H1 (cell line): Measurements from ENCODE around the gene DIAPH1. TPM values are rescaled to one million over a fixed set of nuclear protein-coding genes. Genes with fewer than 3 reads are reported as not detected.

Experiments
- CTCF ChIA-PET: fragments of 300-600 bp; sonication (Branson Sonifier 250); formaldehyde crosslinking; loops from one replicate; lab custom pipeline; 2021; ENCODE audit not compliant: partially characterized antibody; lab: Charles Lee
- POLR2A ChIA-PET: fragments of 300-600 bp; sonication (Branson Sonifier 250); formaldehyde crosslinking; loops from one replicate; lab custom pipeline; 2021; ENCODE audit warnings: inconsistent platforms; ENCODE audit not compliant: partially characterized antibody; lab: Charles Lee
- DNase-seq, 2 experiments: peaks; one replicate each; pipeline versions ENCODE4 v3.0.0 to v3.0.0-alpha.2; 2010 to 2022; ENCODE audit warnings: low spot score in 2 of 2, low read depth in 1 of 2, mixed read lengths in 1 of 2
- FAIRE-seq: peaks from 2 replicates; lab custom pipeline; 2011; peaks lifted over from hg19 to GRCh38; lab: Jason Lieb, UNC
- H2AFZ ChIP-seq: 2 replicates; pipeline ENCODE4 v1.8.1; 2012; ENCODE audit warnings: low read length, inconsistent platforms
- H2AK5ac ChIP-seq: 2 replicates; pipeline ENCODE4 v1.6.1; 2013; ENCODE audit warnings: low read depth, low read length
- H2BK120ac ChIP-seq: replicated peaks from 2 replicates; pipeline ENCODE3; 2013; ENCODE audit warnings: low read depth, low read length, inconsistent platforms
- H2BK12ac ChIP-seq: 2 replicates; pipeline ENCODE4 v1.6.1; 2013; ENCODE audit warnings: low read depth, low read length
- H2BK15ac ChIP-seq: 2 replicates; pipeline ENCODE4 v1.6.1; 2013; ENCODE audit warnings: low read length
- H2BK20ac ChIP-seq: 2 replicates; pipeline ENCODE4 v1.6.1; 2013; ENCODE audit warnings: low read length
- H2BK5ac ChIP-seq: 2 replicates; pipeline ENCODE4 v1.6.1; 2013; ENCODE audit warnings: low read depth, low read length
- H3K14ac ChIP-seq: 2 replicates; pipeline ENCODE4 v1.6.1; 2013; ENCODE audit warnings: inconsistent platforms; ENCODE audit not compliant: insufficient read length
- H3K18ac ChIP-seq: 2 replicates; pipeline ENCODE4 v1.6.1; 2013; ENCODE audit warnings: low read length; ENCODE audit errors: extremely low read depth
- H3K23ac ChIP-seq: 2 replicates; pipeline ENCODE4 v1.6.1; 2013; ENCODE audit warnings: inconsistent platforms; ENCODE audit not compliant: insufficient read length
- H3K23me2 ChIP-seq: 2 replicates; pipeline ENCODE4 v1.6.1; 2013; ENCODE audit warnings: low read depth, low read length
- H3K27ac ChIP-seq: 2 replicates; pipeline ENCODE4 v1.6.1; 2011; ENCODE audit warnings: low read depth, low read length, inconsistent platforms
- H3K27me3 ChIP-seq, 4 experiments: replicated peaks in 1 of 4; 1 replicate in 1 of 4; 2 replicates in 3 of 4; pipeline versions ENCODE4 v1.6.1 to v1.8.1; 2011 to 2013; ENCODE audit warnings: low read length in 3 of 4, mild to moderate bottlenecking in 3 of 4, inconsistent platforms in 2 of 4, mixed read lengths in 2 of 4, moderate library complexity in 1 of 4; ENCODE audit not compliant: control insufficient read depth in 3 of 4, insufficient read depth in 3 of 4; ENCODE audit errors: extremely low read depth in 1 of 4
- H3K36me3 ChIP-seq, 4 experiments: 2 replicates each; pipeline versions ENCODE4 v1.6.1 to v1.8.1; 2011 to 2013; ENCODE audit warnings: mild to moderate bottlenecking in 4 of 4, low read length in 3 of 4, moderate library complexity in 2 of 4, control low read depth in 1 of 4, inconsistent platforms in 1 of 4; ENCODE audit not compliant: insufficient read depth in 4 of 4, control insufficient read depth in 2 of 4
- H3K4ac ChIP-seq: replicated peaks from 2 replicates; pipeline ENCODE3; 2013; ENCODE audit warnings: low read length, low read depth, mixed read lengths, inconsistent platforms; ENCODE audit not compliant: insufficient read length
- H3K4me1 ChIP-seq, 4 experiments: replicated peaks in 1 of 4; 1 replicate in 1 of 4; 2 replicates in 3 of 4; pipeline versions ENCODE4 v1.6.1 to v1.8.1; 2011 to 2013; ENCODE audit warnings: low read length in 3 of 4, inconsistent platforms in 2 of 4, mixed read lengths in 1 of 4; ENCODE audit not compliant: insufficient read depth in 4 of 4, control insufficient read depth in 3 of 4
- H3K4me2 ChIP-seq, 2 experiments: 2 replicates each; pipeline versions ENCODE4 v1.6.1 to v1.8.1; 2011 to 2013; ENCODE audit warnings: low read depth in 2 of 2, low read length in 2 of 2, control low read depth in 1 of 2, inconsistent platforms in 1 of 2, mild to moderate bottlenecking in 1 of 2; ENCODE audit not compliant: insufficient read depth in 1 of 2
- H3K4me3 ChIP-seq, 4 experiments: fragments of 200-600, 300-600 bp in 1 of 4; sonication (generic), shearing (Covaris generic), sonication (Bioruptor Twin) in 1 of 4; 2 replicates each; pipeline versions ENCODE4 v1.5.1 to v1.8.1; 2011 to 2016; ENCODE audit warnings: low read length in 4 of 4, low read depth in 3 of 4, control low read depth in 2 of 4, inconsistent platforms in 2 of 4, mild to moderate bottlenecking in 2 of 4, mixed read lengths in 1 of 4, moderate library complexity in 1 of 4; ENCODE audit not compliant: insufficient read depth in 2 of 4; ENCODE audit errors: extremely low read depth in 1 of 4
- H3K56ac ChIP-seq: replicated peaks from 2 replicates; pipeline ENCODE3; 2013; ENCODE audit warnings: low read depth, mild to moderate bottlenecking, mixed read lengths, low read length, inconsistent platforms; ENCODE audit not compliant: insufficient read length
- H3K79me1 ChIP-seq: 2 replicates; pipeline ENCODE4 v1.6.1; 2013; ENCODE audit warnings: low read depth, low read length, control low read depth
- H3K79me2 ChIP-seq, 2 experiments: 2 replicates each; pipeline versions ENCODE4 v1.6.1 to v1.8.1; 2012 to 2013; ENCODE audit warnings: low read length in 2 of 2, mild to moderate bottlenecking in 2 of 2, inconsistent platforms in 1 of 2; ENCODE audit not compliant: insufficient read depth in 2 of 2, control insufficient read depth in 1 of 2
- H3K9ac ChIP-seq, 4 experiments: replicated peaks in 1 of 4; 1 replicate in 1 of 4; 2 replicates in 3 of 4; pipeline versions ENCODE4 v1.6.1 to v1.8.1; 2011 to 2013; ENCODE audit warnings: low read depth in 3 of 4, low read length in 3 of 4, control low read depth in 2 of 4, mild to moderate bottlenecking in 2 of 4, moderate library complexity in 2 of 4, inconsistent platforms in 1 of 4; ENCODE audit errors: extremely low read depth in 1 of 4
- H3K9me3 ChIP-seq, 2 experiments: 2 replicates each; pipeline versions ENCODE4 v1.6.1 to v1.8.1; 2012 to 2013; ENCODE audit warnings: mild to moderate bottlenecking in 2 of 2, moderate library complexity in 2 of 2, control low read depth in 1 of 2, inconsistent platforms in 1 of 2, low read depth in 1 of 2, low read length in 1 of 2, mixed read lengths in 1 of 2; ENCODE audit not compliant: insufficient read depth in 2 of 2
- H4K20me1 ChIP-seq, 2 experiments: replicated peaks in 1 of 2; 2 replicates each; pipeline versions ENCODE3 to v1.8.1; 2011 to 2013; ENCODE audit warnings: inconsistent platforms in 2 of 2, low read length in 2 of 2, mild to moderate bottlenecking in 1 of 2; ENCODE audit not compliant: insufficient read depth in 2 of 2, control insufficient read depth in 1 of 2
- H4K5ac ChIP-seq: 2 replicates; pipeline ENCODE4 v1.6.1; 2013; ENCODE audit warnings: low read length, low read depth, mixed read lengths, inconsistent platforms; ENCODE audit not compliant: insufficient read length
- H4K8ac ChIP-seq: 2 replicates; pipeline ENCODE4 v1.8.0; 2013; ENCODE audit warnings: mild to moderate bottlenecking, moderate library complexity, low read length, inconsistent platforms; ENCODE audit not compliant: insufficient read depth; ENCODE audit errors: extremely low read depth
- H4K91ac ChIP-seq: replicated peaks from 2 replicates; pipeline ENCODE3; 2013; ENCODE audit warnings: low read length, mixed read lengths, inconsistent platforms; ENCODE audit not compliant: insufficient read length
- CTBP2 ChIP-seq: IDR thresholded peaks from 2 replicates; pipeline ENCODE4 v1.7.0; 2011; ENCODE audit warnings: borderline replicate concordance, mild to moderate bottlenecking, moderate library complexity, mixed read lengths, low read length; ENCODE audit not compliant: insufficient read depth, insufficient read length
- EGR1 ChIP-seq: IDR thresholded peaks from 2 replicates; pipeline ENCODE4 v1.6.1; 2011; ENCODE audit warnings: low read depth, low read length, borderline replicate concordance
- EZH2 ChIP-seq: fragments of 200-600 bp; sonication (generic); IDR thresholded peaks from 2 replicates; pipeline ENCODE4 v1.7.1; 2012; ENCODE audit warnings: low read depth, mild to moderate bottlenecking, moderate library complexity, low read length, inconsistent platforms; ENCODE audit not compliant: severe bottlenecking
- JUND ChIP-seq: IDR thresholded peaks from 2 replicates; pipeline ENCODE4 v1.6.1; 2011; ENCODE audit warnings: mild to moderate bottlenecking, improper control_type of control experiment, low read length
- PHF8 ChIP-seq: fragments of 200-600 bp; sonication (generic); conservative IDR thresholded peaks from 2 replicates; pipeline ENCODE4 v1.7.1; 2012; ENCODE audit warnings: low read depth, mild to moderate bottlenecking, inconsistent platforms, low read length, moderate library complexity
- POLR2A ChIP-seq, 2 experiments: IDR thresholded peaks; 1 replicate in 1 of 2; 2 replicates in 1 of 2; pipeline ENCODE4 v1.6.1; 2011; ENCODE audit warnings: low read depth in 2 of 2, low read length in 2 of 2, mild to moderate bottlenecking in 2 of 2; ENCODE audit errors: control extremely low read depth in 1 of 2
- POLR2AphosphoS5 ChIP-seq: IDR thresholded peaks from 2 replicates; pipeline ENCODE4 v1.6.1; 2011; ENCODE audit warnings: low read depth, low read length
- POU5F1 ChIP-seq: IDR thresholded peaks from 2 replicates; pipeline ENCODE4 v1.6.1; 2011; ENCODE audit warnings: low read depth, mild to moderate bottlenecking, low read length, moderate library complexity
- SP4 ChIP-seq: IDR thresholded peaks from 2 replicates; pipeline ENCODE4 v1.6.1; 2012; ENCODE audit warnings: low read length, inconsistent platforms
- TAF7 ChIP-seq: optimal IDR thresholded peaks from 2 replicates; pipeline ENCODE3; 2011; ENCODE audit warnings: low read depth, mild to moderate bottlenecking, inconsistent platforms, low read length, moderate library complexity, borderline replicate concordance
- TCF12 ChIP-seq: IDR thresholded peaks from 2 replicates; pipeline ENCODE4 v1.6.1; 2011; ENCODE audit warnings: low read depth, mild to moderate bottlenecking, low read length
- YY1 ChIP-seq: IDR thresholded peaks from 2 replicates; pipeline ENCODE4 v1.6.1; 2011; ENCODE audit warnings: low read depth, mild to moderate bottlenecking, low read length
- WGBS, 2 experiments: shearing (Covaris generic) in 1 of 2; methylation state at CpG; one replicate each; pipeline versions ENCODE4 v1.1.6 to v1.1.7; 2013 to 2015; ENCODE audit warnings: low lambda C conversion rate in 2 of 2, mixed read lengths in 2 of 2, inconsistent platforms in 1 of 2, low coverage in 1 of 2, missing lambda C conversion rate in 1 of 2; ENCODE audit not compliant: insufficient replicate concordance in 2 of 2, insufficient coverage in 1 of 2, insufficient read length in 1 of 2; ENCODE audit errors: extremely low coverage in 1 of 2, missing lambda C conversion rate in 1 of 2; 5-methylcytosine and 5-hydroxymethylcytosine counted together
- polyA plus RNA-seq, 7 experiments: library from polyadenylated mRNA; depleted of rRNA in 3 of 7; stranded (reverse) in 5 of 7; unstranded in 2 of 7; fragments of >200 nt in 5 of 7; fragments of 200-250 nt in 2 of 7; gene quantifications; 1 replicate in 5 of 7; 2 replicates in 1 of 7; 4 replicates in 1 of 7; pipeline versions ENCODE4 v1.2.1 to v1.2.3, GENCODE V29; 2011 to 2013; ENCODE audit warnings: missing spikeins in 2 of 7, mixed read lengths in 2 of 7
- total RNA-seq: library from RNA; stranded (reverse); fragmentation: NEBNext Ultra II Directional; extraction: Animal tissue kit (Norgen Biotek cat#: 25700); gene quantifications from 2 replicates; pipeline ENCODE4 v1.2.1, GENCODE V29; 2021

Gene DIAPH1
- total and polyA plus RNA-seq, 2 of the 8 experiments (the other 6 are each of a cell fraction or from before 2014, with no cell fraction given) = 61.2 to 114 TPM

GRCh38 chr5:141586246-141586645, 32.6 kb downstream of the DIAPH1 start:
- DNase-seq = no peak
- no peak overlapping the region for H2BK15ac ChIP-seq
- H3K27me3 ChIP-seq = no peaks in the 10 kb centered on the region
- H3K4me2 ChIP-seq = no peak overlapping the region
- no peak overlapping the region for H2AFZ ChIP-seq
- TF ChIP-seq YY1 = no peak
- TF ChIP-seq EGR1 = no peak
- no peak for TF ChIP-seq CTBP2
- TF ChIP-seq PHF8 = no peak
- no peak for TF ChIP-seq POU5F1
- no peak for TF ChIP-seq EZH2
- no peak for TF ChIP-seq TAF7
- no peak for TF ChIP-seq SP4
- no peak for TF ChIP-seq POLR2A (IDR thresholded peaks at IDR 0.05; ENCODE audit: control extremely low read depth in 1 of 2, low read depth in 2 of 2, low read length in 2 of 2)
- no peak for TF ChIP-seq TCF12
- TF ChIP-seq JUND = no peak
- TF ChIP-seq POLR2AphosphoS5 = no peak
- CTCF ChIA-PET = interaction anchor here (0.8 to 2.4 kb wide), 3 partner anchors 33 to 169 kb away, joined by 3 to 7 read pairs (median 4); partner anchors contain the start of gene PCDHGB7
- H4K20me1 ChIP-seq = peaks cover 0 to 5% of the 10 kb centered on the region in 2 experiments
- no peak overlapping the region for H3K27ac ChIP-seq
- H2BK12ac ChIP-seq = no peak overlapping the region
- H3K36me3 ChIP-seq = peaks cover 14 to 42% (median 34%) of the 10 kb centered on the region in 4 experiments
- H3K23ac ChIP-seq = no peak overlapping the region
- no peak overlapping the region for H3K18ac ChIP-seq
- no peaks in the 10 kb centered on the region for H3K4me1 ChIP-seq
- H3K23me2 ChIP-seq = no peaks in the 10 kb centered on the region
- H3K56ac ChIP-seq = no peak overlapping the region
- H3K79me1 ChIP-seq = no peaks in the 10 kb centered on the region
- no peak overlapping the region for H3K9ac ChIP-seq
- no peak overlapping the region for H3K4me3 ChIP-seq
- H2BK20ac ChIP-seq = no peak overlapping the region
- FAIRE-seq = no peak
- no peak overlapping the region for H4K5ac ChIP-seq
- H3K79me2 ChIP-seq = peaks cover 0 to 28% of the 10 kb centered on the region in 2 experiments; a peak in 2 of 4 replicates
- H2AK5ac ChIP-seq = no peak overlapping the region
- no peaks in the 10 kb centered on the region for H3K9me3 ChIP-seq
- 90% methylated on average over 1 of the region's 1 CpG; no CpG with 5 or more reads in 1 of the 2 experiments for WGBS, 2 experiments
- H4K8ac ChIP-seq = no peak overlapping the region
- H2BK120ac ChIP-seq = no peak overlapping the region
- no peak overlapping the region for H2BK5ac ChIP-seq
- no peak overlapping the region for H3K4ac ChIP-seq
- H4K91ac ChIP-seq = no peak overlapping the region
- H3K14ac ChIP-seq = no peak overlapping the region
- POLR2A ChIA-PET = no interaction called here
